Body of pancreas (tissue), 4 donors: ENCODE data around the gene XIAP. TPM values are rescaled to one million over a fixed set of nuclear protein-coding genes. Genes with fewer than 3 reads are reported as not detected.
"Not testable (repeated sequence)": the region's sequence is repeated elsewhere in the genome, so short reads cannot be mapped to it uniquely, and the experiment has no call there.

Experiments used
- ATAC-seq: fragments of 150-250 bp; one replicate; pipeline ENCODE4 v1.9.1; 2016
- DNase-seq, 4 donors: peaks; one replicate each; pipeline ENCODE4 v3.0.0-alpha.2; 2019
- H3K27ac ChIP-seq, 4 donors: fragments of 200-600 bp; sonication (generic); 1 replicate in 3 of 4; 2 replicates in 1 of 4; pipeline versions ENCODE4 v1.5.1 to v1.6.1; 2016 to 2019; ENCODE audit warnings: mild to moderate bottlenecking in 1 of 4, mixed read lengths in 1 of 4, moderate library complexity in 1 of 4
- H3K27me3 ChIP-seq, 2 donors: fragments of 200-600 bp; sonication (generic); one replicate each; pipeline ENCODE4 v1.6.0; 2016; ENCODE audit warnings: mild to moderate bottlenecking in 1 of 2
- H3K36me3 ChIP-seq, 2 donors: fragments of 200-600 bp; sonication (generic); replicated peaks in 1 of 2; 2 replicates each; pipeline ENCODE4 v1.5.1; 2016; ENCODE audit warnings: low read depth in 2 of 2; ENCODE audit not compliant: insufficient read depth in 1 of 2
- H3K4me1 ChIP-seq: fragments of 200-600 bp; sonication (generic); one replicate; pipeline ENCODE4 v1.6.0; 2016
- H3K4me3 ChIP-seq, 2 donors: fragments of 200-600 bp; sonication (generic); 1 replicate in 1 of 2; 2 replicates in 1 of 2; pipeline ENCODE4 v1.5.1; 2016 to 2019
- H3K9me3 ChIP-seq, 3 donors: fragments of 200-600 bp; sonication (generic); 1 replicate in 2 of 3; 2 replicates in 1 of 3; pipeline ENCODE4 v1.5.1; 2016
- CTCF ChIP-seq, 7 experiments: fragments of 450-650 bp in 4 of 7; fragments of 200-600 bp in 3 of 7; sonication (generic) in 3 of 7; IDR thresholded peaks; one replicate each; pipeline ENCODE4 v1.5.1; 2016 to 2019; ENCODE audit warnings: antibody characterized with exemption in 7 of 7
- POLR2A ChIP-seq, 3 donors: fragments of 450-650 bp; IDR thresholded peaks; one replicate each; pipeline ENCODE4 v1.6.1; 2016; ENCODE audit warnings: antibody characterized with exemption in 3 of 3, mild to moderate bottlenecking in 2 of 3
- WGBS, 2 donors: methylation state at CpG; one replicate each; pipeline ENCODE4 v1.1.5; 2017; 5-methylcytosine and 5-hydroxymethylcytosine counted together
- intact Hi-C: fragments of 100-400 bp; cut with DNase I; formaldehyde crosslinking; loops from one replicate; pipeline ENCODE4 v1.15.1; 2023
- total RNA-seq, 2 donors: library from RNA; depleted of rRNA; stranded (reverse); fragments of >200 nt; gene quantifications; one replicate each; pipeline ENCODE4 v1.1.0, GENCODE V29; 2016

The XIAP gene
- total RNA-seq, 2 donors from 2014 or later: 20.4 to 22.1 TPM

GRCh38 chrX:123835661-123836371, 24.0 kb upstream of the XIAP start:
- no peak overlapping the region for H3K4me3 ChIP-seq
- no peak for TF ChIP-seq POLR2A (IDR thresholded peaks at IDR 0.05)
- TF ChIP-seq CTCF (IDR thresholded peaks at IDR 0.05): no peak
- DNase-seq (peak in 1 of 4 donors; percentile 22), ATAC-seq (no peak)
- H3K4me1 ChIP-seq: no peaks in the 10 kb centered on the region
- H3K27me3 ChIP-seq: no peaks in the 10 kb centered on the region
- no peak overlapping the region for H3K27ac ChIP-seq
- 83 to 86% methylated on average over 3 to 6 of the region's 6 CpGs for WGBS, 2 donors
- no peaks in the 10 kb centered on the region for H3K36me3 ChIP-seq
- no peaks in the 10 kb centered on the region for H3K9me3 ChIP-seq
- intact Hi-C loops: no loop called here

GRCh38 chrX:123845129-123845528, 14.7 kb upstream of the XIAP start:
- H3K4me1 ChIP-seq, H3K36me3 ChIP-seq, H3K9me3 ChIP-seq, intact Hi-C loops, H3K27me3 ChIP-seq, H3K4me3 ChIP-seq, ATAC-seq, DNase-seq, H3K27ac ChIP-seq: not testable (repeated sequence)
- 84% methylated on average over 2 of the region's 4 CpGs; no CpG with 5 or more reads in 1 of the 2 donors for WGBS, 2 donors

DNA sequence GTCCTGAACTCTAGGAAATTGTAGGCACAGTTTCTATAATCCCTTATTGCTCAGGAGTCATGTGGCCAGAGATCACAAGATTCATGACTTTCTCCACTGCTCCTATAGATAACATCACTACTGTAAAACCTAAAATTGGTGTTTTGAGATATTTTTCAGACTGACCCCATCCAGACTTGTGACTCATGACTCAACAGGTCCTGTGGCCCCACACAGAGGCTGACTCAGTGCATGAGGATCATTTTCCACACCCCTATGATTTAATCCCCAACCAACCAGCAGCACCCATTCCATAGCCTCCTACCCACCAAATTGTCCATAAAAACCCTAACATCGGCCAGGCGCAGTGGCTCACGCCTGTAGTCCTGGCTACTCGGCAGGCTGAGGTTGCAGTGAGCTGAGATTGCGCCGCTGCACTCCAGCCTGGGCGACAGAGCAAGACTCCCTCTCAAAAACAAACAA, 13.2 kb upstream of the XIAP start:
- no peak for DNase-seq
- no peak for ATAC-seq
- intact Hi-C loops: no loop called here
- H3K27me3 ChIP-seq: no peaks in the 10 kb centered on the region
- 90 to 100% methylated on average over 4 to 7 of the region's 7 CpGs for WGBS, 2 donors
- H3K36me3 ChIP-seq: no peaks in the 10 kb centered on the region
- TF ChIP-seq POLR2A (IDR thresholded peaks at IDR 0.05): no peak
- no peak for TF ChIP-seq CTCF (IDR thresholded peaks at IDR 0.05)
- no peaks in the 10 kb centered on the region for H3K4me1 ChIP-seq
- H3K27ac ChIP-seq: no peak overlapping the region
- H3K4me3 ChIP-seq: no peak overlapping the region
- H3K9me3 ChIP-seq: no peaks in the 10 kb centered on the region

GRCh38 chrX:123847056-123847455, 12.8 kb upstream of the XIAP start:
- DNase-seq: no peak
- intact Hi-C loops: no loop called here
- 57 to 71% methylated on average over 2 of the region's 2 CpGs for WGBS, 2 donors
- H3K27ac ChIP-seq: no peak overlapping the region
- TF ChIP-seq CTCF (IDR thresholded peaks at IDR 0.05) (no peak), POLR2A (IDR thresholded peaks at IDR 0.05) (no peak)
- H3K27me3 ChIP-seq: no peaks in the 10 kb centered on the region
- H3K4me3 ChIP-seq: no peak overlapping the region
- no peak for ATAC-seq
- H3K9me3 ChIP-seq: no peaks in the 10 kb centered on the region
- H3K36me3 ChIP-seq: no peaks in the 10 kb centered on the region
- H3K4me1 ChIP-seq: no peaks in the 10 kb centered on the region

DNA sequence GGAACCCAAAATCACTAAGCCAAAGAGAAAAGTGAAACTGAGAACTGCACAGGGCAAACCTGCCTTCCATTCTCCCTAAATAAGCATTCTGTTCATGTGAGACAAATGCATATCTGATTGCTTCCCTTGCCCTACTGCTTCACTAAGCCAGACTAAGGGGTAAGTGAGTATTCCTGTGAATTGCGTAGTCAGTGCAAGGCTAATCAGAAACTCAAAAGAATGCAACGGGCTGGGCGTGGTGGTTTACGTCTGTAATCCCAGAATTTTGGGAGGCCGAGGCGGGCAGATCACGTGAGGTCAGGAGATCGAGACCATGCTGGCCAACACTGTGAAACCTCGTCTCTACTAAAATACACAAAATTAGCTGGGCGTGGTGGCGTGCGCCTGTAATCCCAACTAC, 10.8 kb upstream of the XIAP start:
- intact Hi-C loops: no loop called here
- no peak for ATAC-seq
- 85 to 90% methylated on average over 8 to 12 of the region's 12 CpGs for WGBS, 2 donors
- Histone ChIP-seq H3K4me3 (no peak overlapping the region), H3K9me3 (no peaks in the 10 kb centered on the region), H3K36me3 (no peaks in the 10 kb centered on the region), H3K4me1 (no peaks in the 10 kb centered on the region), H3K27ac (no peak overlapping the region), H3K27me3 (no peaks in the 10 kb centered on the region)
- DNase-seq: no peak
- TF ChIP-seq CTCF (IDR thresholded peaks at IDR 0.05): no peak
- no peak for TF ChIP-seq POLR2A (IDR thresholded peaks at IDR 0.05)

DNA sequence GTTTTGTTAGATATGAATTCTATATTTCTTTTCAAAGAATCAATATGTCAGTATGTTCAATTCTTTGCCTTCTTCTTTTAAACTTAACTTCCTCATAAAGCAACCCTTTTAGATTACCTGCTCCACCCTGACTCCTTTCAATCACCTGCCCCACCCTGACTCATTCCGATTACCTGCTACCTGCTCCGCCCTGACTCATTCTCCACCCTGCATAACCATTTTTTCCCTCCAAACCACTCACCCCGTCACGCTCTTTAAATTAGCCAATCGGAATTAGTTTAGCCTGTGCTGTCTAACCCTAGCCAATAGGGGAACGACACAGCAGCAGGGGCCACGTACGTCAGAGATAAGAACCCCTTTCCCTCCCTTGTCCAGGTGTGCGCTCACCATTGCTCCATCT, 9.9 kb upstream of the XIAP start:
- H3K4me3 ChIP-seq, ATAC-seq, DNase-seq, H3K27me3 ChIP-seq, H3K27ac ChIP-seq, intact Hi-C loops, H3K4me1 ChIP-seq, H3K36me3 ChIP-seq, H3K9me3 ChIP-seq: not testable (repeated sequence)
- 83 to 89% methylated on average over 9 of the region's 9 CpGs for WGBS, 2 donors
